ENCODE measurements around the gene GALE.
"Not testable (repeated sequence)": the region's sequence is repeated elsewhere in the genome, so short reads cannot be mapped to it uniquely, and the experiment has no call there.

GALE gene

GRCh38 chr1:23791516-23792047, 9.0 kb downstream of the GALE start:
- no peak for DNase-seq

GRCh38 chr1:23790696-23791515, 9.6 kb downstream of the GALE start, which contains the start of gene LYPLA2:
Gene LYPLA2 (plus strand): TSS chr1:23791145. CDS start chr1:23792683, 1,538 bp downstream.
- peak; percentile 82 for DNase-seq

DNA sequence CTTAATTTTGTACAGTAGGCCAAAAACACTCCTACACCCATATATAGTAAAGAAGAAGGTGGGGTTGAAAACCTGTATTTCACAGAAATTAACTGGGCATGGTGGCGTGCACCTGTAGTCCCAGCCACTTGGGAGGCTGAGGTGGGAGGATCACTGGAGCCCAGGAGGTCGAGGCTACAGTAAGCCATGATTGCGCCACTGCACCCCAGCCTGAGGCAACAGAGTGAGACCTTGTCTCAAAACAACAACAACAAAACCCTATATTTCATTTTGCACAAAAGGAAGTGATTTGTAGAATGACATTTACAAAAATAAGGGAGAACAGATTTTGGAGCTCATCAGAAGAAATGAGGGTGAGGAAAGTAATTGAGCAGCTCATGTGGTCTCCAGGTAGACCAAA, 11.9 kb downstream of the GALE start:
- no peak for DNase-seq

- no peak for DNase-seq
These were observed 12.9 kb downstream of the GALE start for GRCh38 chr1:23787701-23788100.

- DNase-seq: no peak
These were observed 15.7 kb downstream of the GALE start for GRCh38 chr1:23784846-23785245.

DNA sequence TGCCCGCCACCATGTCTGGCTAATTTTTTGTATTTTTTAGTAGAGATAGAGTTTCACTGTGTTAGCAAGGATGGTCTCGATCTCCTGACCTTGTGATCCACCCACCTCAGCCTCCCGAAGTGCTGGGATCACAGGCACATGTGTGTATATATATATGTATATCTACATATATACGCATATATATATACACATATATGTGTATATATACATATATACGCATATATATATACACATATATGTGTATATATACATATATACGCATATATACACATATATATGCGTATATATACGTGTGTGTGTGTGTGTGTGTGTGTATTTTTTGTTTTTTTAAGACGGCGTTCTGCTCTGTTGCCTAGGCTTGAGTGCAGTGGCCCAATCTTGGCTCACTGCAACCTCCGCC, 17.4 kb downstream of the GALE start:
- DNase-seq: not testable (repeated sequence)

GRCh38 chr1:23779826-23780371, 20.7 kb downstream of the GALE start:
- DNase-seq: no peak

DNA sequence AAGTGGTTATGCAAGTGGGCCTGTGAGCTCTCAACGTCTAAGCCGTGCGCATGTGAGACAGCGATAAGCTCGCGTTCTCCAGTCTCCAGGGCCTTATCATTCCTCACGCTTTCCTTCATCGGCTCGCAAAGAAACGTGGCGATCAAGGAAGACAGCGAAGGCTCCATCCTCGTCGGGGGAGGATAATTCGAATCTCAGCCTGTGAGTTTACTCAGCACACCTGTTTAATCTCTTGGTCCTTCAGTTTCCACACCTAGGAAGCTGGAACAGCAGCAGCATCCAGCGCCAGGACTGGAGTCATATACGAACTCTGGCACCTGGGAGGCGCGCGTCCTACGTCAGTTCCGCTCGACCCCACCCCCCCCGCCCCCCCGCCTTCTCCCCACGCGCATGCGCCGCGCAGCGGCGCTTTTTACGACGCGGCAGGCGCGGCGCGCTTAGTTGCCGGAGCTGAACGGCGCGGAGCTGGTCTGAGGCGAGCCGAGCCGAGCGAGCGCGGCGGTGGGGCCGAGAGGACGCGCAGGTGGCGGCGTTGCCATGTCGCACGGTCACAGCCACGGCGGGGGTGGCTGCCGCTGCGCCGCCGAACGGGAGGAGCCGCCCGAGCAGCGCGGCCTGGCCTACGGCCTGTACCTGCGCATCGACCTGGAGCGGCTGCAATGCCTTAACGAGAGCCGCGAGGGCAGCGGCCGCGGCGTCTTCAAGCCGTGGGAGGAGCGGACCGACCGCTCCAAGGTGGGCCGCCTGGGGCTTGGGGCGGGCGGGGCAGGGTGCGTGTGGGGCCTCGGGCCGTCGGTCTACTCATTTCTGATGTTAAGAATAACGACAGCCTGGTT, 22.4 kb downstream of the GALE start, which contains the start of gene PITHD1:
TSS of gene PITHD1 (plus strand) at position 440 of the 836 bp plus-strand sequence. CDS start at position 538, 98 bp downstream.
- DNase-seq: peak; percentile 74

DNA sequence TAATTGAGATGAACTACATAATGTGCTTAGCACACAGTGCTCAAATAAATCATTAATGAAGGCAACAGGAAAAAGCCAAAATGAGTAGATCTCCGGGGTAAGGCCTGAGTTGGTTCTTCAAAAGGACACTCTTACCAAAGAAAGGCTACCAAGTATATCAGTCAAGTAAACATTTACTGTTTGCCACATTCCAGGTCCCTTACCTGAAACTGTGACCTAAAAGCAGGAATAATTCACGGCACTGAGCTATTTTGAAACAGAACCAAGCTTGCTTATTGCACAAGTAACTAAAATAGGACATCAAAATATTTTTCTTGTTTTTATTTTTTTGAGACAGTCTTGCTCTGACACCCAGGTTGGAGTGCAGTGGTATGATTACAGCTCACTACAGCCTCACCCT, 24.3 kb downstream of the GALE start:
- DNase-seq: no peak

DNA sequence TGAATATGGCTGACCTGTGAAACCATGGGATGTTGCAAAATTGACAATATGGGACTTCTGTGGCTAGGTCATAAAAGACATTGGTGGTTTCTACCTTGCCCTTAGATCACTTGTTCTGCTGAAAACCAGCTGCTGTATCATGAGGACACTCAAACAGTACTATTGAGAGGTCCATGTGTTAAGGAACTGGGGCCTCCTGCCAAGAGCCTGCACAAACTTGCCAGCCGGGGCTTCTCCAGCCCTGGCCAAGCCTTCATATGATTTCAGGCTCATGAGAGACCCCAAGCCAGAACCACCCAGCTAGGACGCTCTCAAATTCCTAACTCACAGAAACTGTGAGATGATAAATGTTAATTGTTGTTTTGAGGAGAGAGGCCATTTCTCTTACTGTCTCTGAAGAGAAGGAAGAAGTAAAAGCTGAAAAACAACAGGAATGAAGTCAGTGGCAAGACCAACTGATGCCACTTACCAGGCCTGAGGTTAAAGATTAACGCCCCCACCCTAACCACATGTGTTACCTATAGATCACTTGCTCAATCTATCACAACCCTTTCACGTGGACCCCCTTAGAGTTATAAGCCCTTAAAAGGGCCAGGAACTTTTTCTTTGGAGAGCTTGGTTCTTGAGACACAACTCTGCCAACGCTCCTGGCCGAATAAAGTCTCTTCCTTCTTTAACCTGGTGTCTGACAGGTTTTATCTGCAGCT, 26.2 kb downstream of the GALE start:
- DNase-seq: no peak

DNA sequence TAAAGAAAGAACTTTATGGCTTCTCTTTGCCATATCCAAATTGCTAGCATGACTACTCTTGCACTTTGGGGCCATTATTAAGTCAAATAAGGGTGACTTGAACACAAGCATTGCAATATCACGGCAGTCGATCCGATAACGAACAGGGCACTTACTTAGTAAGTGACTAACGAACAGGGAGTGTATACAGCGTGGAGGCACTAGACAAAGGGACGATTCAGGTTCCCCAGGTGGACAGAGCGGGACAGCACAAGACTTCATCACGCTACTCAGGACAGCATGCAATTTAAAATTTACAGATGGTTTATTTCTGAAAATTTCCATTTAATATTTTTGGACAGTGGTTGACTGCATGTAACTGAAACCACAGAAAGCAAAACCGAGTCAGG, 27.7 kb downstream of the GALE start:
- no peak for DNase-seq

DNA sequence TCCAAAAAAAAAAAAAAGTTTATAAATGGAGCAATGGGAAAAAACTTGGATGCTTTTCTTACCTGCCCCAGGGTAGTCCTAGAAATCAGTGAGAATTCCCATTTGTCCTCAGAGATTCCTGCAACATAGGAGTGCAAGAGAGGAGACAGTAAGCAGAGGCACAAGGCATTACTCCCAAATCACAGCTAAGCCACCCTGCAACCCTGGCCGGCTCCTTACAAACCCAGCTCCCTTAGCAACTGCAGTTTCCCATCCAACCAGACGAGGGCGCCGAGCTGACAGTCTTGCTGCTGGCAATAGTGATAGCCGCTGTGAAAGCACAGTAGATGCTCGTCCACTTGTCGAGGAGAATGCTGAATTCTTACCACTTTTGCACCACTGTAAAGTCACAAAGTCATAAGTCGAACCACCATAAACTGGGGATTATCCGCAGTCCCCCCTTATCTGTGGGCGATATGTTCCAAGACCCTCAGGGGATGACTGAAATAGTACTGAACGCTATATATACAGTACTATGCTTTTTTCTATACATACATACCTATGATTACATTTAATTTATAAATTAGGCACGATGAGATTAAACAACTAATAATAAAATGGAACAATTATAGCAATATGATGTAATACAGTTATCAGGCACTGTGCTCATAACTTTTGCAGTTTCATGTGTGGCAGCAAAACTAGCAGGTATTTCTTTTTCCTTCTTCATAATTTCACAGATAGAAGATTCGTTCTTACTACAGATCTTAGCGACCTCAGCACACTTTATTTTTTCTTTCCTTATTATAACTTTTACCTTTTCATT, 28.3 kb downstream of the GALE start:
- peak; percentile 87 for DNase-seq

GRCh38 chr1:23768733-23769132, 31.8 kb downstream of the GALE start:
- DNase-seq: no peak

- DNase-seq: no peak
These were observed 37.4 kb downstream of the GALE start for GRCh38 chr1:23763041-23763577.

DNA sequence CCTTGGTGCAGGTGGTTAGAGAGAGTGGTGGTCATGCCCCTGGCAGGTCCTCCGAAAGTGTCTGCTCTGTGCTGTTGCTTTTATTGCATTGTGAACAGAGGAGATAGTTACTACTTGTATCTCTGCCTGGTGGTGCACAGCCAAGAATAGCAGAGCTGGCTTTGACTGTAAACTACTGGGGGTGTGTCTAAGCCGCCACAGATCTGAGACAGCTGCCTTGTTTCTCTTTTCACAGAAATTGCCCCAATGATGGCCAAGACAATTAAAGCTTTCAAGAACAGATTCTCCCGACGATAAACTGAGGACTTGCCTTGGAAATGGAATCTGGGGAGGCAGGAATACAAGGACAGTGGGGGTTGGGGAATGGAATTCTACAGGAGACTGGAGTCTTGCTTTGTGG, 41.3 kb downstream of the GALE start:
- DNase-seq: no peak

DNA sequence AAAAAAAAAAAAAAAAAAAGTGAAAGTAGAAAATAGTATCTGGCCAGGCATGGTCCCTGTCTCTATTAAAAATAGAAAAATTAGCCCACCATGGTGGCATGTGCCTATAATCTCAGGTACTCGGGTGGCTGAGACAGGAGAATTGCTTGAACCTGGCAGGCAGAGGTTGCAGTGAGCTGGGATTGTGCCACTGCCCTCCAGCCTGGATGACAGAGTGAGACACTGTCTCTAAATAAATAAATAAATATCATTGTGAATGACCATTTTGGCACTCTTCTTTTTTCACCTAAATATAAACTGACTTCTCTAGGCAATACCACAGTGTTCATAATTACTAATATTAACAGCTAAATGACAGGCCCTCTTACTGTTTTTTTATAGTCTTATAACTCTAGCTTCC, 42.7 kb downstream of the GALE start:
- no peak for DNase-seq

- no peak for DNase-seq
These were observed 43.9 kb downstream of the GALE start for GRCh38 chr1:23756676-23757075.

- DNase-seq: no peak
These were observed 47.6 kb downstream of the GALE start for GRCh38 chr1:23752909-23753308.

- DNase-seq: no peak
These were observed 48.7 kb downstream of the GALE start for GRCh38 chr1:23751815-23752200.

DNA sequence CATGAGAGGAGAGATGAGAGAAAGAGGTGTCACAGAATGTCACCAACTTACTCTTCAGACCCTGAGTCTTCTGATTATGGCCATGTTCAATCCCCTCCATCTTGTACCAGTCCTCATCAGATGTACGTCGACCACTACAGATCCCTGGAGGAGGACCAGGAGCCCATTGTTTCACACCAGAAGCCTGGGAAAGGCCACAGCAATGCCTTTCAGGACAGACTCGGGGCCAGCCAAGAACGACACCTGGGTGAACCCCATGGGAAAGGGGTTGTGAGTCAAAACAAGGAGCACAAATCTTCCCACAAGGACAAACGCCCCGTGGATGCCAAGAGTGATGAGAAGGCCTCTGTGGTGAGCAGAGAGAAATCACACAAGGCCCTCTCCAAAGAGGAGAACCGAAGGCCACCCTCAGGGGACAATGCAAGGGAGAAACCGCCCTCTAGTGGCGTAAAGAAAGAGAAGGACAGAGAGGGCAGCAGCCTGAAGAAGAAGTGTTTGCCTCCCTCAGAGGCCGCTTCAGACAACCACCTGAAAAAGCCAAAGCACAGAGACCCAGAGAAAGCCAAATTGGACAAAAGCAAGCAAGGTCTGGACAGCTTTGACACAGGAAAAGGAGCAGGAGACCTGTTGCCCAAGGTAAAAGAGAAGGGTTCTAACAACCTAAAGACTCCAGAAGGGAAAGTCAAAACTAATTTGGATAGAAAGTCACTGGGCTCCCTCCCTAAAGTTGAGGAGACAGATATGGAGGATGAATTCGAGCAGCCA, 49.3 kb downstream of the GALE start:
- peak; percentile 15 for DNase-seq

GRCh38 chr1:23748016-23748415, 52.5 kb downstream of the GALE start:
- no peak for DNase-seq
